ENCODE measurements around the gene U2AF1. TPM values are rescaled to one million over a fixed set of nuclear protein-coding genes. Genes with fewer than 3 reads are reported as not detected.
"Not testable (repeated sequence)": the region's sequence is repeated elsewhere in the genome, so short reads cannot be mapped to it uniquely, and the experiment has no call there.

The U2AF1 gene, protein sequence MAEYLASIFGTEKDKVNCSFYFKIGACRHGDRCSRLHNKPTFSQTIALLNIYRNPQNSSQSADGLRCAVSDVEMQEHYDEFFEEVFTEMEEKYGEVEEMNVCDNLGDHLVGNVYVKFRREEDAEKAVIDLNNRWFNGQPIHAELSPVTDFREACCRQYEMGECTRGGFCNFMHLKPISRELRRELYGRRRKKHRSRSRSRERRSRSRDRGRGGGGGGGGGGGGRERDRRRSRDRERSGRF
- polyA plus RNA-seq (13.6 to 61.2 TPM (median 22.8 TPM) in 3 replicates), polyA minus RNA-seq (5.9 to 15.1 TPM (median 10.3 TPM) in 3 replicates)
- polyA plus RNA-seq (2011; ENCODE audit: low read depth) = 5.8 TPM
- 0.19 and 0.24 TPM in 2 replicates for polyA plus RNA-seq (2011; cell fraction: cytosol; rRNA removed)
- 16.5 and 31.0 TPM in 2 replicates for polyA plus RNA-seq (2011; cell fraction: nucleus; rRNA removed)
- 4.7 and 18.6 TPM in 2 replicates for polyA plus RNA-seq (2012; ENCODE audit: low replicate concordance)
- not detected for polyA minus RNA-seq (2011; cell fraction: cytosol; rRNA and poly(A)+ RNA removed)
- 0.54 and 1.2 TPM in 2 replicates for polyA minus RNA-seq (2011; cell fraction: nucleus; rRNA and poly(A)+ RNA removed)

DNA sequence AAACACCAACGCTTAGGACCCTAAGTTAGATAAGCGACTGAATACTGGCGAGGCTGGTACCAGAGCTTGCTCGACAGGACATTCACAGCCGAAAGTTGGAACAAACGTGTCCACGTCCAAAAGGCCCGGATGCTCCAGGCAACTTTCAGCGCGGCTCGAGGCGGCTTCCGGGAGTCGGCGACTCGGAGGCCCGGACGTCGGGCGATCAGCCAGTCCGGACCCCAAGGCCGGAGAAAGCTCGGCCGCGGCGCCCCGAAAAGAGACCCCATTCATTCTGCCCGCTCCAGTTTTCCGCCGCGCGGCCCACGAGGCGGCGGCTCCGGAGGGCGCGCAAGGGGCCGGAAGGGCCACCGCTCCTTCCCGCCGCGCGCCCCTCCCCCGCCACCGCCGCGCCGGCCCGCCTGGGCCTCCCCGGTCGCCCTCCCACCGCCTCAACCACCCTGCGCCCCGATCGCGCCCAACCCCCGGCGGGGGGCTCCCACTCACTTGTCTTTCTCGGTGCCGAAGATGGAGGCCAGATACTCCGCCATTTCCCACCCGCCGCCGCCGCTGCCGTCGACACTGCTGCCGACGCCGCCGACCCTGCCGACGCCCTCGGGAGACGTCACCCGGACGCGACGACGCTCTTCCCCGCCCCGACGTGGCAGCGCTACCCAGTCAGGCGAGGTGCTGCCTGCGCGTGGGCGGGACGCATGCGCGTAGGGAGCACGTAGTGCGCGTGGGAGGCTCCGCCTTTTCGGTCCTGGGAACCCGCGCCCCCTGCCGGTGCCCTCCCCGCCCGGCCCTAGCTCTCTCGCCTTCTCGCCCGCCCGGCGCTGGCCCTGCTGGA is at the start of gene U2AF1:
TSS of gene U2AF1 (minus strand) at position 606 of the 829 bp plus-strand sequence. CDS start at position 530, 76 bp downstream.
- H4K20me1 ChIP-seq (ENCODE audit: control insufficient read depth, extremely low read depth, insufficient read depth, low read length); H3K4me3 ChIP-seq (ENCODE audit: control insufficient read depth in 2 of 3, extremely low read depth in 1 of 3, insufficient read depth in 2 of 3, low read depth in 1 of 3, low read length in 3 of 3); DNase-seq (ENCODE audit: low read depth, low spot score); dilution Hi-C loops (cut with MboI; ENCODE audit: extremely low pct_ligation_motif_present, low sequenced_read_pairs); H3K4me2 ChIP-seq (ENCODE audit: control insufficient read depth, extremely low read depth, insufficient read depth, low read depth, low read length); H3K9me3 ChIP-seq (ENCODE audit: control insufficient read depth, low read depth, low read length); H2AFZ ChIP-seq (ENCODE audit: control insufficient read depth, low read length); H3K4me1 ChIP-seq (ENCODE audit: control insufficient read depth, extremely low read depth, insufficient read depth, low read length); H3K27ac ChIP-seq (ENCODE audit: control insufficient read depth, insufficient read depth, low read length); H3K27me3 ChIP-seq (ENCODE audit: control insufficient read depth, extremely low read depth, insufficient read depth, low read length); H3K9me1 ChIP-seq (ENCODE audit: control insufficient read depth, extremely low read depth, insufficient read depth, low read length); H3K9ac ChIP-seq (ENCODE audit: control insufficient read depth, extremely low read depth, insufficient read depth, low read length); H3K36me3 ChIP-seq (ENCODE audit: control insufficient read depth in 2 of 2, extremely low read depth in 1 of 2, insufficient read depth in 2 of 2, low read length in 2 of 2); H3K79me2 ChIP-seq (ENCODE audit: control insufficient read depth, insufficient read depth, low read length); FAIRE-seq: not testable (repeated sequence)

DNA sequence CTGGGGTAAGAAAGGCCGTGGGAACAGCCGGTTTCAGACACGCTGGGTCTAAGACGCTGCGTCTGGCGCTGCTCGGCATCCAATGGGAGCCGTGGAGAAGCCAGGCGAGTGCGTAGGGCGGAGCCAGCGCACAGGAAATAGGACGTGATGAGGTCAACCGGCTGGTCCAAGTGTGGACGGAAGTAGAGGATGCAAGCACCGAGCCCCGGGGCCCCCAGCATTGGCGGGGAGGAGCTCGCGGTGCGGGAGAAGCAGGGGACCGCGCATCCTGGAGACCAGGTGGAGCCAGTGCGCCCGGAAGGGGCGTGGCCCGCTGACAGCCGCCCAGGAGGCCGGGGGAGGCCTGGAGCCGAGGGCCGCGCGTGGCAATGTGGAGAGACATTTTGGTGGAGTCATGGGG is 46.2 kb upstream of the U2AF1 start:
- H3K79me2 ChIP-seq (ENCODE audit: control insufficient read depth, insufficient read depth, low read length); FAIRE-seq; H3K27me3 ChIP-seq (ENCODE audit: control insufficient read depth, extremely low read depth, insufficient read depth, low read length); H3K4me1 ChIP-seq (ENCODE audit: control insufficient read depth, extremely low read depth, insufficient read depth, low read length); DNase-seq (ENCODE audit: low read depth, low spot score); H3K4me2 ChIP-seq (ENCODE audit: control insufficient read depth, extremely low read depth, insufficient read depth, low read depth, low read length); H3K9me1 ChIP-seq (ENCODE audit: control insufficient read depth, extremely low read depth, insufficient read depth, low read length); H2AFZ ChIP-seq (ENCODE audit: control insufficient read depth, low read length); H3K36me3 ChIP-seq (ENCODE audit: control insufficient read depth in 2 of 2, extremely low read depth in 1 of 2, insufficient read depth in 2 of 2, low read length in 2 of 2); dilution Hi-C loops (cut with MboI; ENCODE audit: extremely low pct_ligation_motif_present, low sequenced_read_pairs); H3K4me3 ChIP-seq (ENCODE audit: control insufficient read depth in 2 of 3, extremely low read depth in 1 of 3, insufficient read depth in 2 of 3, low read depth in 1 of 3, low read length in 3 of 3); H3K9me3 ChIP-seq (ENCODE audit: control insufficient read depth, low read depth, low read length); H3K9ac ChIP-seq (ENCODE audit: control insufficient read depth, extremely low read depth, insufficient read depth, low read length); H3K27ac ChIP-seq (ENCODE audit: control insufficient read depth, insufficient read depth, low read length); H4K20me1 ChIP-seq (ENCODE audit: control insufficient read depth, extremely low read depth, insufficient read depth, low read length): not testable (repeated sequence)

DNA sequence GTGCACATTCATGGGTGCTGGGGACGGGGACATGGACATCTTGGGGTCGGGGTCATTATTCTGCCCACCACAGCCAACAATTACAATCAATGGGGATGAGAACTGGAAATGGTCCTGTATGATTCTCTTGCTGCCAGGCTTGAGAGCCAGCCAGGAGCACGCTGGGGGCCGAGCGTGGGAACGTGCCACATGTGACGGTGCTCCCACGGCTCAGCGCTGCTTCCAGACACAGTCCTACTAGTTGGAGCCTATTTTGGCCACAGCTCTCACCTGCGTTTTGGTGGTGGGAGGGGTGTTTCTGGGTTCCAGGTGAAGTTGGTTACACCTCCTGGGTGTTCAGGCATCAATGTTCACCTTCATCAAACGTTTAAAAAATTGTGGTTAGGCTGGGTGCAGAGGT is 42.0 kb upstream of the U2AF1 start:
- H4K20me1 ChIP-seq (ENCODE audit: control insufficient read depth, extremely low read depth, insufficient read depth, low read length); H3K9me3 ChIP-seq (ENCODE audit: control insufficient read depth, low read depth, low read length); H2AFZ ChIP-seq (ENCODE audit: control insufficient read depth, low read length); DNase-seq (ENCODE audit: low read depth, low spot score); H3K79me2 ChIP-seq (ENCODE audit: control insufficient read depth, insufficient read depth, low read length); H3K27ac ChIP-seq (ENCODE audit: control insufficient read depth, insufficient read depth, low read length); H3K4me2 ChIP-seq (ENCODE audit: control insufficient read depth, extremely low read depth, insufficient read depth, low read depth, low read length); dilution Hi-C loops (cut with MboI; ENCODE audit: extremely low pct_ligation_motif_present, low sequenced_read_pairs); H3K27me3 ChIP-seq (ENCODE audit: control insufficient read depth, extremely low read depth, insufficient read depth, low read length); H3K4me1 ChIP-seq (ENCODE audit: control insufficient read depth, extremely low read depth, insufficient read depth, low read length); FAIRE-seq; H3K9ac ChIP-seq (ENCODE audit: control insufficient read depth, extremely low read depth, insufficient read depth, low read length); H3K4me3 ChIP-seq (ENCODE audit: control insufficient read depth in 2 of 3, extremely low read depth in 1 of 3, insufficient read depth in 2 of 3, low read depth in 1 of 3, low read length in 3 of 3); H3K9me1 ChIP-seq (ENCODE audit: control insufficient read depth, extremely low read depth, insufficient read depth, low read length); H3K36me3 ChIP-seq (ENCODE audit: control insufficient read depth in 2 of 2, extremely low read depth in 1 of 2, insufficient read depth in 2 of 2, low read length in 2 of 2): not testable (repeated sequence)

DNA sequence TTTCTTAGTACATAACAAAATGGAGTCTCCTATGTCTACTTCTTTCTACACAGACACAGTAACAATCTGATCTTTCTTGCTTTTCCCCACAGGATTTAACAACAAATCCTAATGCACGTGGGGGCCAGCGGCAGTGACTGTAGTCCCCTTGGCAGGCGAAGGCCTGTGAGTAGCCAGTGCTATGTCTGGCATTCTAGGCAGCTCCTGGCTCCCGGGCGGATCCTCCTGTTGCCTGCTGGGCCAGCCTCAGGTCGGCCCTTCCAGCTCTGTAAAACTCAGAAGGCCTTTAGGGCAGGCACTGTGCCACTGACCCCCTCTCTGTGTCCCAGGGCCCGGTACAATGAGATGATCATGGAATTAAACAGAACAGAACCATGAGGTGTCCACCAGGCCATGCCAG is 40.6 kb upstream of the U2AF1 start:
- H2AFZ ChIP-seq (ENCODE audit: control insufficient read depth, low read length); H3K79me2 ChIP-seq (ENCODE audit: control insufficient read depth, insufficient read depth, low read length); H3K4me1 ChIP-seq (ENCODE audit: control insufficient read depth, extremely low read depth, insufficient read depth, low read length); H3K9me1 ChIP-seq (ENCODE audit: control insufficient read depth, extremely low read depth, insufficient read depth, low read length); H3K4me2 ChIP-seq (ENCODE audit: control insufficient read depth, extremely low read depth, insufficient read depth, low read depth, low read length); FAIRE-seq; H3K9ac ChIP-seq (ENCODE audit: control insufficient read depth, extremely low read depth, insufficient read depth, low read length); dilution Hi-C loops (cut with MboI; ENCODE audit: extremely low pct_ligation_motif_present, low sequenced_read_pairs); H4K20me1 ChIP-seq (ENCODE audit: control insufficient read depth, extremely low read depth, insufficient read depth, low read length); H3K4me3 ChIP-seq (ENCODE audit: control insufficient read depth in 2 of 3, extremely low read depth in 1 of 3, insufficient read depth in 2 of 3, low read depth in 1 of 3, low read length in 3 of 3); H3K9me3 ChIP-seq (ENCODE audit: control insufficient read depth, low read depth, low read length); DNase-seq (ENCODE audit: low read depth, low spot score); H3K27me3 ChIP-seq (ENCODE audit: control insufficient read depth, extremely low read depth, insufficient read depth, low read length); H3K36me3 ChIP-seq (ENCODE audit: control insufficient read depth in 2 of 2, extremely low read depth in 1 of 2, insufficient read depth in 2 of 2, low read length in 2 of 2); H3K27ac ChIP-seq (ENCODE audit: control insufficient read depth, insufficient read depth, low read length): not testable (repeated sequence)

Data from keratinocyte (primary cell).